Stimulated activated CD4-positive, alpha-beta T cell treated with anti-CD3 and anti-CD28 coated beads, Interleukin-2, amount 100 ng/mL, for 4 hours (primary cell): ENCODE data around the gene TBX19.
"Not testable (repeated sequence)": the region's sequence is repeated elsewhere in the genome, so short reads cannot be mapped to it uniquely, and the experiment has no call there.

Experiments
- DNase-seq: peaks from one replicate; pipeline ENCODE4 v3.0.0-alpha.2; 2020; ENCODE audit warnings: low read depth

Gene TBX19

DNA sequence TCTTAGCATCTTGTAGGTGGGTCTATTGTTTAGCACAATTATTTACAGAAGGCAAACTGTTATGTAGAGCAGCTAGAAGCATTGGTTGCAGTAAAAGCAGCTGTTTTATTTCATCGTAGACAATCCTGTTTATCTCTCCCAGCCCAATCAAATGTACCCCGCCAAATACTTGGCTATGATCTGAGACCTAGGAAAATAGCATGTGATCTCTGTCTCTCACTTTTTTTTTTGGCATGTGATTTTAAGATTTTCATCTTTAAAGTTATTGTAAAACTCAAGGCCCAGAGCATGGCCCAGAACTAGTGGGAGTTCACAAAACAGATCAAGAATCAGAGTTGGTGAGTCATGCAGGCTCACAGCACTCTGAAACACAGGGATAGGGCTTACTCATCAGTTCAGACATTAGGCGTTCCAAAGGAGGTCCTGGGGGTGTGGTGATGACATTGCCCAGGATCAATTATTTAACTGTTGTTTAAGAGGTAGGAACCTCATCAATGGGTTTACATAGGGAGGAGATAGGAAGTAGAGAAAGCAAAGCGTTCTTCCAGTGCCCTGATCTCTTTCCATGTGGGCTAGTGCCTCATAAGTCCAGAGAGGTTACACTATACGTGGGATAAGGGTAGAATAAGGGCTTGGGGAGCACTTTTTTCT lies 40.2 kb downstream of the TBX19 start:
- no peak for DNase-seq

- DNase-seq: no peak
Observed at GRCh38 chr1:168321945-168322344, 41.3 kb downstream of the TBX19 start.

- no peak for DNase-seq
Observed at GRCh38 chr1:168324745-168325425, 44.2 kb downstream of the TBX19 start.

GRCh38 chr1:168328731-168329364 lies 48.2 kb downstream of the TBX19 start:
- no peak for DNase-seq

GRCh38 chr1:168330285-168330684 lies 49.6 kb downstream of the TBX19 start:
- DNase-seq: no peak

DNA sequence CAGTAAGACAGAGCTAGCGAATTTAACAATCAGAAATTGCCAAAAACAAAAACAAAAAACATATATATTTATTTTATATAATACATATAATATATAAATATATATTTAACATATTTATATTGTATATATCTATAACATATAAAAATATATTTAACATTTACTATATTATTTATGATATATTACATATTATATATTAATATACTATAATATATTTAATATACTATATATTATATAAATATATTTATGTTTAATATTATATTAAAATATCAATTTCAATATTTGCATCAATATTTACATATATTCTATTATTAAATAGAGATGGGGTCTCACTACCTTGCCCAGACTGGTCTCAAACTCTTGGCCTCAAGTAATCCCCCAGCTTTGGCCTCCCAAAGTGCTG lies 50.9 kb downstream of the TBX19 start:
- no peak for DNase-seq

DNA sequence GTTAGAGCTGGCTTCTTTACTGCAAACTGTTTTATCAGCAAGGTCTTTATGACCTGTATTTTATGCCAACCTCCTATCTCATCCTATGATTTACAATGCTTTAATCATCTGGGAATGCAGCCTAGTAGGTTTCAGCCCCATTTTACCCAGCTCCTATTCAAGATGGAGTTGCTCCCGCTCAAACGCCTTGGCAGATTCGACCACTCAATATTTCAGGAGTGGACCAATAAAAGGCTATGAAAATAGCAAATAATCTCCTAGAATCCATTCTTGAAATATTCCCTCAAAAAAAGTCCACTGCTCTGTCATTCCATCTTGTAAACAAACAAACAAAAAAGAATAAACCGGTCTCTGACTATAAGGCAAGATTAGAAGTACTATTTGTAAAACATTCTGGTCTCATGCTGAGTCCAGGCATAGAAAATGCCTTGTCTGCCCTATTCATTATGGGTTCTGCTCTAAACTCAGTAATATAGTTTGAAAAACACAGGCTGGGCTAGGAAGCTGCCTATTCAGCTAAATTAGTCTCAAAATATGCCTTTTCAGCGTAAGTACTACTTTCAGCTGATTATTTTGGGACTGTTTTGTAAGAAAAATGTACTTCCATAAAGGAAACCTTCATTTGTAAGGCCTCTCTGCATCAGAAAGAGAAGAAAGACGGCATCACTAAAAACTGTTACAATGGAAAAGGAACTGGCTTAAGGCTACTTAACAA lies 53.0 kb downstream of the TBX19 start:
- no peak for DNase-seq

- no peak for DNase-seq
Observed at GRCh38 chr1:168335500-168335899, 54.8 kb downstream of the TBX19 start.

GRCh38 chr1:168338589-168339503 lies 58.2 kb downstream of the TBX19 start:
- DNase-seq: no peak

DNA sequence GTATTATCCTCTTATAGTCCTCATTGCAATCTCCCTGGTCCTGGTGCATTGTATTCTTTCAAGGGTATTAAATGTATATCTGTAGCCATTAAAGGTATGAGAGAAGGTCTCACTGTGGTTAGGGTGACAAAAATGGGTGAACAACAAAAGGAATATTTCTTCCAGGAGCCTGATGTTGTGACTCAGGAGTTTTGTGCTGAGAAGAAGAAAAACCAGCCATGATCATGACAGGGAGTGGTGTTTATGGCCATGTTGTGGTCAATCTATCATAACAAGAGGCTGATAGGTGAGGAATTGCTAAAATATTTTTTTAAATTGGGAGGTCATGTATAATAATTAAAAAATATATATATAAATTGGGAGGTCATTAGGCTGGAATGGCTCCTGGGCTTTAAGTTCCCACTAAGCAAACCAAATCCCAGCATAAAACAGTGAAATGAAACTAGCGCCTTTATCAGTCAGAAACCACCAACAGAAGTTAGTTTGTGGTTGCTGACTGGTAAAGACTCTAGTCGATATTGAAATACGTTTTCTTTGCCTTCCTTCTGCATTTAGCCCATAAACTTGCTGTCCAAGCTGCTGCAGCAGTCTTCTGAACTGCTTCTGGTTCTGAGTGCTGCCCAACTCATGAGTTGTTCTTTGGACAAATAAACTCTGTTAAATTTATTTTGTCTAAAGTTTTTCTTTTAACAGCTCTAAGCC lies 60.3 kb downstream of the TBX19 start:
- no peak for DNase-seq

GRCh38 chr1:168341483-168341975 lies 60.9 kb downstream of the TBX19 start:
- DNase-seq: no peak

GRCh38 chr1:168342572-168343280 lies 62.0 kb downstream of the TBX19 start:
- peak; percentile 87 for DNase-seq

GRCh38 chr1:168343566-168343965 lies 62.9 kb downstream of the TBX19 start:
- DNase-seq: no peak

DNA sequence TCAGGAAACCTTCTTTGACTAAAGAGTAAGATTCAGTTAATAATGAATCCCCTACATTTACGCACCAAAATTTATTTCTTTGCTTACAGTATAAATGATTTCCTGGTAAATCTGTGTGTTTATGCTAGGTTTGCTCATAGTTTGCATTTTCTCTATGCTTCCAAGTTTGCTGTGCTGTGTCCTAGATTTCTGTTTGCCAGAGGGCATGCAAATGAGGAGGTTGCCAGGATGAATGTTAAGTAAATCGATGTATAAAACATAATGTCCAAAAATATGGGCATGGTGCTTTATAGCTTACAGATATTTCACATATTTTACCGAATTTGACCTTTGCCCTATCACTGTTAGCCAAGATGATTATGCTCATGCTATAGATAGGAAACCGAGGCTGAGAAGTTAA lies 63.8 kb downstream of the TBX19 start:
- no peak for DNase-seq

GRCh38 chr1:168345939-168346338 lies 65.3 kb downstream of the TBX19 start:
- no peak for DNase-seq

DNA sequence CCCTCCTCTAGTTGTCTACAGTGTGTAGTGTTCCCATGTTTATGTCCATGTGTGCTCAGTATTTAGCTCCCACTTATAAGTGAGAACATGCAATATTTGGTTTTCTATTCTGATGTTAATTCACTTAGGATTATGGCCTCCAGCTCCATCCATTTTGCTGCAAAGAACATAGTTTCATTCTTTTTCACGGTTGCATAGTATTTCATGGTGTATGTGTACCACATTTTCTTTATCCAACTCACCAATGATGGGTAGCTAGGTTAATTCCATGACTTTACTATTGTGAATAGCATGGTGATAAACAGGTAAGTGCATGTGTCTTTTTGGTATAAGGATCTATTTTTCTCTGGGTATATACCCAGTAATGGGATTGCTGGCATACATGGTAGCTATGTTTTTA lies 67.0 kb downstream of the TBX19 start:
- DNase-seq: no peak

- no peak for DNase-seq
Observed at GRCh38 chr1:168348146-168348709, 67.6 kb downstream of the TBX19 start.

DNA sequence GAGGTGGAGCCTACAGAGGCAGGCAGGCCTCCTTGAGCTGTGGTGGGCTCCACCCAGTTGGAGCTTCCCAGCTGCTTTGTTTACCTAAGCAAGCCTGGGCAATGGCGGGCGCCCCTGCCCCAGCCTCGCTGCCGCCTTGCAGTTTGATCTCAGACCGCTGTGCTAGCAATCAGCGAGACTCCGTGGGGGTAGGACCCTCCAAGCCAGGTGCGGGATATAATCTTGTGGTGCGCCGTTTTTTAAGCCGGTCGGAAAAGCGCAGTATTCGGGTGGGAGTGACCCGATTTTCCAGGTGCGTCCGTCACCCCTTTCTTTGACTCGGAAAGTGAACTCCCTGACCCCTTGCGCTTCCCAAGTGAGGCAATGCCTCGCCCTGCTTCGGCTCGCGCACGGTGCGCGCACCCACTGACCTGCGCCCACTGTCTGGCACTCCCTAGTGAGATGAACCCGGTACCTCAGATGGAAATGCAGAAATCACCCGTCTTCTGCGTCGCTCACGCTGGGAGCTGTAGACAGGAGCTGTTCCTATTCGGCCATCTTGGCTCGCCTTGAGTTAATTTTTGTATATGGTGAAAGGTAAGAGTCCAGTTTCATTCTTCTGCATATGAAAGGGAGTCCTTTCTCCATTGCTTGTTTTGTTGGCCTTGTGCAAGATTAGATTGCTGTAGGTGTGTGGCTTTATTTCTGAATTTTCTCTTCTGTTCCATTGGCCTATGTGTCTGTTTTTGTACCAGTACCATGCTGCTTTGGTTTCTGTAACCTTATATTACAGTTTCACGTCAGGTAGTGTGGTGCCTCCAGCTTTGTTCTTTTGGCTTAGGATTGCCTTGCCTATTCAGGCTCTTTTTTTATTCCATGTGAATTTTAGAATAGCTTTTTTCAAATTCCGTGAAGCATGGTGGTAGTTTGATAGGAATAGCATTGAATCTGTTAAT lies 73.9 kb downstream of the TBX19 start:
- DNase-seq: not testable (repeated sequence)
